Left kidney (tissue), 2 donors: ENCODE measurements around the gene TUBGCP6. TPM values are rescaled to one million over a fixed set of nuclear protein-coding genes. Genes with fewer than 3 reads are reported as not detected.

Experiments used
- DNase-seq: peaks from one replicate; pipeline ENCODE4 v3.0.0-alpha.2; 2013
- polyA plus RNA-seq: library from polyadenylated mRNA; unstranded; fragments of 120-200 nt; gene quantifications from one replicate; pipeline ENCODE4 v1.2.1, GENCODE V29; 2013; ENCODE audit not compliant: insufficient read length

Gene TUBGCP6
- polyA plus RNA-seq, 1 donor: 39.5 TPM

DNA sequence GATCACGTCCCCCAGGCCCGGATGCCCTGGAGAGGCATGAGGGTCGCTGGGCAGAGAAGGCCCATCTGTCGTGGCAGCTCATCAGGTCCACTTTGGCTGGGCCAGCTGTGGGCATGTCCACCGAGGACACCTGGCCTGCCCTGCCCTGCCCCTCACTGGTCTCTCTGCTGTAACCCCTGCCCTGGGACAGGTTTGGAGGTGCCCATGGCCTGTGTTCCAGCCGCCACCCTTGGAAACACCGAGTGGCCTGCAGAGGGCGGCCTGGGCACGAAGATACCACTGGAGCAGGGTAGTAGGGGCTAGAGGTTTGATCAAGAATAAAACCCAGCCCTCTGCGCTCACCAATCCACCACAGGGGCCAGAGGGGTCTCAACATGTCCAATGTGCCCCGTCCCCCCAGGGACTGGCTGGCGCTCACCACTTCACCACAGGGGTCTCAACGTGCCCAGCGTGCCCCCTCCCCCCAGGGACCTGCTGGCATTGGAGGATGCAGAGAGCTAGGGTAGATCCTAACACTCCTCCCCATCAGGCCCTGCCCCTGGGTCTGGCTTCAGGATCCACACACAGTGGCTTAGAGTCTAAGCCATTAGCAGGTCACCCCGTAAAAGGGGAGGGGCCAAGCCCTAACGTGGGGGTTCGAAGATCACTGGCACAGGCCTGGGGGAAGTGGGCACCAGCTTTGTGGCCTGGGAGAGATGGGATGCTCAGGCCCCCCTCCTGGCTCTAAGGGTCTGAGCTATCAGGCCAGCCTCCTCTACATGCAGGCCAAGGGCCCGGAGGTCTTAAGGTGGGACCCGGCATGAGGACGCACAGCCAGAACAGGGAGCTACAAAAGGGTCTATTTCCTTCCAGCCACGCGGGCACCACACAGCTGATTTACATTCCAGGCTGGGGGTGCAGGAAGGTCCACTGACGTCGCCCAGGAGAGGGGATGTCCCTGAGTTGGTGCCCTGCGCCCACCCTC is 7.5 kb upstream of the TUBGCP6 start:
- no peak for DNase-seq

DNA sequence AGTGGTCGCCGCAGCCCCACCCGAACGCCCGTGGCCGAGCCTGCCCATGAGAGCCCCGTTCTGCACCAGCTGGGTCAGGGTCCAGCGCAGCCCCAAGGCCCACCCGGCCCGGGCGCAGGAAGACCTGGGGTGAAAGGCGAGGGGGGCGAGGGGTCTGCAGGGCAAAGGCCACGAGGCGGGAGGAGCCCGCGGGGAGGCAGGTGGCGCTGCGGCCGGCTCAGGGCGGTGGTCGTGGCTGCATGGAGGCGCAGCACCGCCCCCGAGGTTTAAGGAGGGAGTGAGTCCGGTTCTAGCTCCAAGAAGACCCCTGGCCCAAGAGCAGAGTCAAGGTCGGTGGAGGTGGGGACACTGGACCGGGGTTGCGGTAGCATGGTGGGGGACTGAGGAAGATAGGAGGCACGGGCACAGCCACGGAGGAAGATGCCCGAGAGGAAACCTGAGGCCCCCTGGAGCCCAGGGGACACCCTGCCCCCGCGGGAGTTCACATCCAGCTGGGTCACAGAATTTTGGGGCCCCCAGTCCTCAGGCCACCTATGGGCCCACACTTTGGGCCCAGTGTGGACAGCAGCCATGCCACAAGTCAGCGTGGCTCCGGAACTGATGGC is 6.8 kb upstream of the TUBGCP6 start:
- DNase-seq: no peak

DNA sequence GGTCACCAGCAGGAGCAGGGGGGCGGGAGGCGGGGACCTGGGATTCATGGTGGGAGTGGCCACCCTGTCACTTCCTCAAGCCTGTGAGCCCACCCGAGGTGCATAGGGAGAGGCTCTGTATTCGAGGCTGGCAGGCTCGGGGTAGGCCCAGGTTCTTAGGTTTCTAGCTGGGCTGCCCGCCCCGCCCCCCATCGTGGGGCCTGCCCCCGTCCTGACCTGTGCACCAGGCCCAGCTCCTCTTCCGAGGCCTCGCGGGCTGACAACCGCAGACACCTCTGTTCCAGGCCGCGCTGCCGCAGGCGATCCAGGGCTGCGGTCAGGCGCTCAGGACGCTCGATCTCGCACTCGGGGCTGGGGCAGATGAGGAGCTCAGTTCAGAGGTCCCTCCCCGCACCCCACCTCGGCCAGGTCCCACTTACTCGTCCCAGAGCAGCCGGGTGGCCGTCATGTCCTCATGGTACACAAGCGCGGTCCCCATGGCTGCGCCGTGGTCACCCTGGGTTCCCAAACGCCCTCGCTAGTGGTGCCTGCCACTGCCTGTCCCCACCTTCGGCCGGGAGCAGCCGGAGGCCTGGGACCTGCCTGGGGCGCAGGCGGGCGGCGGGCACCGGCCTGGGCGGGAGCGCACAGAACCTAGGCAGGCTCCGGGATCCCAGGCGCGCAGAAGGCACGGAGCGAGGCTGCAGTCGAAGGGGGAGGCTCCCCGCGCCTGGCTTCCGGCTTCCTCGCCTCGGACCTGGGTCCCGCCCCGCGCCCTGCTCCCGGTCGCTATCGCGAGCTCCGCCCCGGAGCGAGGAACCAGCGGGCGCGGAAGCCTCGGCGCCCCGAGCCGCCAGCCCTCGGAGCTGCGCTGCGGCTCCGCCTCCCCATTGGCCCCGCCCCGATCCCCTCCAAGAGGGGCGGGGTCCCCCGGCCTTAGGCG is 6.0 kb upstream of the TUBGCP6 start, which contains the start of gene HDAC10:
TSS of gene HDAC10 (minus strand) at position 711 of the 922 bp plus-strand sequence. CDS start at position 478, 233 bp downstream.
- no peak for DNase-seq

DNA sequence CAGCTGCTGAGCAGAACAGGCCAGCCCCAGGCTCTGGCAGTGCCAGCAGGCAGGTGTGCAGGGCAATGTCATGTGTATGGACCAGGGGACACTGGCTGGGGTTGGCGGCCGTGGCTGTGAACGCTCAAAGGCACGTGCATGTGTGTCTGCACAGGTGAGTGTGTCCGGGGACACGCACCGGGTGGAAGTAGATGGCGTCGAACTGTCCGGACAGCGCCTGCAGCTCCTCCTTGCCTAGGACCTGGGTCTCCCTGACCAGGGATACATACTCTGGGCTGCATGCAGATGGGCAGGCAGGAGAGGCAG is 5.4 kb upstream of the TUBGCP6 start:
- no peak for DNase-seq

DNA sequence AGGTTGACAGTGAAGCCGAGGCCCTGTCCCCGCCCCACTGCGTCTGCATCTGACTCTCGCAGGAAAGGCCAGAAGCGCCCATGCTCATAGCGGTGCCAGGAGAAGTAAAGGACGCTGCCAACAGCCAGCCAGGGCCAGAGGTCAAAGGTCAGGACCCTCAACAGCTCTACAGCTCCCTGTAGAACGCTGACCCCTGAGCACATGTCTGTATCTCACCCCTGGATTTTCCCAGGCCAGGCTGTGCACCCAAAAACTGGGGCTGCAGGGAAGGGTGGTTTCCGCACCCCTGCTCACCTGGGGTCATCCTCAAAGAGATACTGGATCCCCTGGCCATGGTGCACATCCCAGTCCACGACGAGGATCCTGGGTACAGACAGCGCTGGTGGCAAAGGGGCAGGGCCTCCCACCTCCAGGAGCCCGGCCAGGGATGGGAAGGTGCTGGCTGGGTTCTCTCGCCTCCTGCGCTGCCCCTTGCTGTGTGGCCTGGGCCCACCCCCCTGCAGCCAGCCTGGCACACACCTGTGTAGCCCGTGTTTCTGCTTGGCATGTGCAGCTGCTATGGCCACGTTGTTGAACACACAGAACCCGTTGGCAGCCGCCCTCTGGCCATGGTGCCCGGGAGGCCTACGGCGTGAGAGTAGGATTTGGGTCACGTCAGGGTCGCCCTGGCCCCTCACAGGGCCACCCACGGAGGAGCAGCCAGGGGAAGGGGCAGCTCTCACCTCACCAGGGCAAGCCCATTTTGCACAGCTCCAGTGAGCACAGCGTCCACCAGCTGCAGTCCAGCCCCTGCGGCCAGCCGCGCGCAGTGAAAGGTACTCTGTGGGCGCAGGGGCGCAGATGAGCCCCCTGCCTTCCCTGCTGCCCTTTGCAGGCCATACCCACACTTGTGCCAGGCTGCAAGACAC is 4.8 kb upstream of the TUBGCP6 start:
- DNase-seq: no peak

DNA sequence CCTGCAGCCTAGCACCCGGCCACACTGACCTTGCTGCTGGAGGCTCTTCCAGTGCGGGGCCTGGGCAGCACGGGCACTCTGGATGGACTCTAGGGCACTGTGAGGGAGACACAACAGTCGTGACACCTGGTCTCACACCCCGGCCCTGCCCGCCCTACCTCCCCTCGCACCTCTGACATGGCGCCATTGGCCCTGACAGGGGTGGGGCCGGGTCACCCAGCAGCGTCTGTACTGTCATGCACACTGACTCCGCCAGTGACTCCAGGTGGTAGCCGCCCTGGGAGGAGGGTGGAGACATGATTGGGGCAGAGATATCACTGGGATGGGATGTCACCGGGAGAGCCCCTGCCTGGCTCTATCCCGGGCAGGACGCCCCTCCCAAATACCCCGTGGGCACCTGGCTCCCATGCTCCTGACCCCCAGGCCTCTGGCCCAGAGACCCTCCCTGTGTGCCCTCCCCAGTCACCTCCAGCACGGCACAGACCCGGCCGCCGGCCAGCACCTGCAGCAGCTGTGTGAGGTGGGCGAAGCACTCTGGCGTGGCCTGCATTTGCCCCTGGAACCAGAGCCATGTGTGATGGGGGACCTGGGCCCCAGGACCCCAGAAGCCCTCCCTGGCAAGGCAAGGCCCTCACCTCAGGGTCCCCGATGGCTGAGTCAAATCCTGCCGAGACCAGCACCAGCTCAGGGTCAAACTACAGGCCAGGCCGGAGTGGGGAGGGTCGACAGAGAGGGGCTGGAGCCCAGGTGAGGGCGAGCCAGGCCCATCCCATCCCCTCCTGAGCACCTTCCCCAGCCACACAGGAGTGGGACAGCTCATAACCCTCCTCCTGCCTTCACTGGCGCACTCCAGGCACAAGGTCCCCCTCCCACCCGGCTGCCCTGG is 3.6 kb upstream of the TUBGCP6 start:
- DNase-seq: no peak

DNA sequence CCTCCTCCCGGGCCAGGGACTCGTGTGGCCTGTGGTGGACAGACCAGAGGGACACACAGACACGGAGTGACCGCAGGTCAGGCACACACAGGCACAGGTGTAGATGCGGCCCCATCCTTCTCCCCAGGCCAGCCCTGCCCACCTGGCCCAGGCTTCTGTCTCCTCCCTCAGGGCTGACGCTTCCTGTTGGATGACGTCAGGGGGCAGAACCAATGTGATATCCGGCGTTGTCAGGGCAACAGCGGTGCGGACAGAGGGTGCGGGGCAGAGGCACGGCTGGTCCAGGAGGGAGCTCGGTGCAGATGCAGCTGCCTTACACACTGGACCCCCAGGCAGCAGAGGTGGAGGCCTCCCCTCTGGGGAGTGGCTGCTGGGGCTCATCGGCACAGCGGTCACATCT is 2.9 kb upstream of the TUBGCP6 start:
- no peak for DNase-seq

DNA sequence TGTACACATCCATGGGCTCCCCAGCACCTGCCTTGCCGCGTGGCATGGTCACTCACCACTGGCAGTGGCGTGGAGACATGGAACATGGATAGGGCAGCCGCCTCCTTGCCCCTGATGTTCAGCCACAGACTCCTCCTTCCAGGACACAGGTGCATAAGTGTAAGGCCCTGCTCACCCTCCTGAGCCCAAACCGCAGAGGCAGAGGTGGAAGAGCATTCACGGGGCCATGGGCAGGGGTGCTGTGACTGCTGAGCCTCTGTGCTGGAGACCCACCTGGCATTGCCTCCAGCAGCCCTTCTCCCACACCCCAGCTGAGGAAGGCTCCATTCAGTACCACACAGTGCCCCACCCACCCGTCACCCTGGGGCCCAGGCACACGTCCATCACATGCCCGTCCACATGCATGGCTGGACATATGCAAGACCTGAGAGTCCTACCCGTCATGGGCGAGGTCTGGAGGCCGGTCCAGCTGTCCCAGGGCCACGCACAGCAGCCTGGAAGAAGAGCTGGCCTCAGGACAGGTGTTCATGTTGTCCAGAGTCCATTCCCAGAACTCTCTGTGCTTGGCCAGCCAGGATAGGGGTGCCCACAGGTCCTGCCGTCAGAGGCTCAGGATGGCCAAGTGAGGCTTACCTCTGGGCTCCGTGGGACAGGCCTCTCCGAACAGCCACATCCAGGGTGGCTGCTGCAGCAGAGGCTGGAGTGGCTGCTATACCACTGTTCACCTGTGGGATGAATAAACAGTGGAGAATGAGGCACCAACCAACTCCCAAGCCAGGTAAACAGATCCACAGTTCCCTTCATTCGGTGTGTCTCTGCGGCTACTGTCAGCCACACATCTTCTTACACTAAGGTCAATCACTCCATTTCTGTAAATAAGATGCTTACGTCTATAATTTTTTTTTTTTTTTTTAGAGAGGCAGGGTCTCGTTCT is 1.7 kb upstream of the TUBGCP6 start:
- DNase-seq: no peak

DNA sequence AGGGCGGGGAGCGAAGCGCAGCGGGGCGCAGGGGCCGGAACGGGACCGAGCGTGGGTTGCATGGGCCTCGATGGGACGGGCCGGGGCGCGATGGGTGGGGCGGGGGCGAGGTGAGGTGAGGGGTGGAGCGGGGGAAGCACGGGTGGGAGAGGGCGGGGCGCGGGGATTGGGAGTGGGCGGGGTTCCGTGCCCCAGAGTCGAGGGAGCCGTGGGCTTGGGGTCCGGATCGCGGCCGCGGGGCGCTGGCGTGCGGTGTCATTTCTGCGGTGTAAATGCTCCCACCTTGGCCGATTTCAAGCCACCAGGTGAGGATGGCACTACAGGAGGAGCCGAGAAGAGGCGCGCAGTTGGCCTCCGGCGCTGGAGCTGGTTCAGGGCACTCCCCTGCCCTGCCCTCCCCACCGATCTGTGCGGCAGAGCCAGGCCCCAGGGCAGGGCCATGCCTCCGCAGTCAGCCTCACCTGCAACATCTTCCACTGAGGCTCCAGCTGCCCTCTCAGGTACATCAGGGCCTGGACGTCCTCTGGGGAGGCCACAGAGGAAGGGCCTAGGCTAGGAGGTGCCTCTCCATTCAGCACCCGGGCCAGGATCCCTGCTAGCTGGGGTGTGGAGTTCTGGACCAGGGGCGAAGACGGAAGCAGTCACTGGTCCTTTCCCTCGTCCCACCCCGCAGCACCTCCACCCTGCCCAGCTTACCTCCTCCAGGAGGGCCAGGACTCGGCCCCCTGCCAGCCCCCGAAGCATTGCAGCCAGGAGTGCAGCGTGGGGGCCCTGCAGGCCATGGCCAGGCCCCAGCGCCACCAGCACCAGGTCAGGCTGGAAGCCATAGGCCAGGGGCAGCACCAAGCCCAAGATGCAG is 620 bp upstream of the TUBGCP6 start:
- no peak for DNase-seq

DNA sequence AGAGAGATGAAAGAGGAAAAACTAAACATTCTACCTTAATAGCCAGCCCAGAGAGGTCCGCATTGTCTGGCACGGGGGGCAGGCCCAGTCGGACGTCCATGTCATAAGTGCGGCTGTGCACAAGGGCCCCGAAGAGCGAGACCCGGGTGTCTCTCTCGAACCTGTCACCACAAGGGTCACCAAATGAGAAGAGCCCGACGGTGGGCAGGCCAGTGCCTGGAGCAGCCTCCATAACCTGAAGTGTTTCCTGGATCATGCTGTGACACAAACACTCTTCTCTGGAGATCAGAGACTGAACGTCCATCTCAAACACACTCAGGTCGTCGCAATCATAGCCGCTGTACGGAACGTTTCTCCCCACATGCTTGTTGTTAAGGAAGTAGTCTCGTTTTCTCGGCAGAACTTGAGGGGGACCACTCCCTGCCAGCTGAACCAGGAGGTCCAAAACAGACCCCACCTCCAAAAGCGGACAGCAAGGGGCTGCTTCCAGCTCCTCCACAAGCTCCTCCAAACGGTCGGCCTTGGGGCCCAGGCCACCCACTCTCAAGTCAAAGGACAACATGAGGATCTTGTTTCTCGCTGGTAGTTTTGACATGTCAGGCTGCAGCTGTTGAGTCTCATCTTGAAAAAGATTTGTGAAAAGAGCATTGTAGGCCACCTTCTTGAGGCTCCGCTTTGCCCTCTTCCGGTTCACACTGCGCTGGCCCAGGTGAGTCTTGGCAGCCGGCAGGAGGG is 971 bp downstream of the TUBGCP6 start:
- DNase-seq: no peak

DNA sequence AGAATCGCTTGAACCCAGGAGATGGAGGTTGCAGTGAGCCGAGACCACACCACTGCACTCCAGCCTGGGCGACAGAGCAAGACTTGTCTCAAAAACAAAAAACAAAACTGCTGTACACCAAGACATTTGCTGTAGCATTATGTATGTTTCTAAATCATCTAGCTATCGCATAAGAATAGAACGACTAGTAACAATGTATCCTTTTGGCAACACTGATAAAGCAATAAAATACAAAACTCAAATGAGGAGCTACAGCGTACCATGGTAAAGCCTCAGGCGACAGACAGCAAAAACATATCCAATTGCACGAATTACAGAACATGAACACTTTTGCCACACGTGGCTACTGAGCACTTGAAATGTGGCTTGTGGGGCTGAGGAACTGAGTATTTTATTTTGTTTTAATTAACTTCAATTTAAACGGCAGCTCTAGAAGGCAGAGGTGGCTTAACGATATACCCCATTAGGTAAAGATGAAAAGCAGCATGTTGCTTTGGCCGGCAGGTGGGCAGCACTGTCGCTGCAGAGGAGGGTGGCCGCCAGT is 2.3 kb downstream of the TUBGCP6 start:
- DNase-seq: no peak

DNA sequence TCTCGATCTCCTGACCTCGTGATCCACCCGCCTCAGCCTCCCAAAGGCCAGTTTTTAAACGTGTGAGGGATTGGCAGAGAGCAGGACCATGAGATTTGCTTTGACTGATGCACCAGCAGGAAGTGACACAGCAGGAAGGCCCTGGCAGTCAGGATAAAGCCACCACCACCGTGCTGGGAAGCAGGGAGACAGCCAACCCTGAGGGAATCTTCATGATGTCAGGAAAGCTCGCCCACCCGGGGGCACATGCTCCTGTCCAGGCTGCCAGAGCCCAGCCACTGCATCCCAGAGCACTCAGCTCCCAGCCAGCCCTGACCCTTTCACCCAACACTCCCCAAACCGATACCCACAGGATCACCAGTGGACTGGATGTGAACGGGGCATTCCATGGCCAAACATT is 6.1 kb downstream of the TUBGCP6 start:
- DNase-seq: no peak

DNA sequence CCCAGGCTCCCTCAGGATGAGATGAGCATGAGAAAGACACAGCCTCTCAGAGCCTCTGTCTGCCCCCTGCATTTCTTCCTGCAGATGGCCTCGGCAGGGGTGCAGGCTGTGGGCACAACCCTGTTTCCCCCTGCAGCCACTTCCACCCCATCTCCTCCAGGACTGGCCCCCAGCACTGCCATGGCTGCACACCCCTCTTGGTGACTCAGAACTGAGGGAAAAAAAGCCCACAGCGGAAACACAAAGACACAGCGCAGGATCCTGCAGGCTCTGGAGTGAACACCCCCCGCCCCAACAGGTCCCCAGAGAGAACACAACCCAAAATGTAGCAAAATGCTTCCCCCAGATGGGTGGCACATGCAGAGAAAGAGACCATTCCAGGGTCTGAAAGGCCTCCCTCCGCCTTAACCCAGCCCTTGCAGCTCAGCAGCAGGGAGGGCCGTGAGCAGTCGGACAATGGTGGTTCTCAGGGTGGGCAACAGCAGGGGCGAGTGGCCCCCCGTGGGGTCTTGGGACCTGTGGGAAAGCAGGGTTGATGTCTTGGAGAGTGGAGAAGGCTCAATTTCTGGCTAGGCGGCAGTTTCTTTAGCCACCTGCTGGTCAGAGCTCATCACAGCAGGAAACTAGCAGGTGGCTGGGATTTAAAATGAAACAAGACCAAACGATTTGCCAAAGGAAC is 8.0 kb downstream of the TUBGCP6 start:
- no peak for DNase-seq

DNA sequence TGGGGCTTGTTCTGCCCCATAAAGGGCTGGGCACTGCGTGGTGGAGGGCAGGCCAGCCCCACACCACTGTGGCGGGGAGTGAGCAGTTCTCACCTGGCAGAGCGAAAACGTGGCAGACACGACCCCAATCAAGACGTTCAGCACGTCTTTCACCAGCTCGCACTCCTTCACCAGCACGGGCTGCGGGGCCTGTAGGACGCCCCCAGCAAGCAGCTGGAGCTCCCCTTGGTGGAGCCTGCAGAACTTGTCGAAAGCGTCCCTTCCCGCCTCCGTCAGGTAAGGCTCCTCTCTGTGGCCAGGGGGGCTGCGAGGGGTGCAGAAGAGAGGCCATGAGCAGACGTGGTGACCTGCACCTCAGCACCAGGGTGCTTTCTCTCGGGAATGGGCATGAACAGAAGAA is 11.6 kb downstream of the TUBGCP6 start:
- no peak for DNase-seq

DNA sequence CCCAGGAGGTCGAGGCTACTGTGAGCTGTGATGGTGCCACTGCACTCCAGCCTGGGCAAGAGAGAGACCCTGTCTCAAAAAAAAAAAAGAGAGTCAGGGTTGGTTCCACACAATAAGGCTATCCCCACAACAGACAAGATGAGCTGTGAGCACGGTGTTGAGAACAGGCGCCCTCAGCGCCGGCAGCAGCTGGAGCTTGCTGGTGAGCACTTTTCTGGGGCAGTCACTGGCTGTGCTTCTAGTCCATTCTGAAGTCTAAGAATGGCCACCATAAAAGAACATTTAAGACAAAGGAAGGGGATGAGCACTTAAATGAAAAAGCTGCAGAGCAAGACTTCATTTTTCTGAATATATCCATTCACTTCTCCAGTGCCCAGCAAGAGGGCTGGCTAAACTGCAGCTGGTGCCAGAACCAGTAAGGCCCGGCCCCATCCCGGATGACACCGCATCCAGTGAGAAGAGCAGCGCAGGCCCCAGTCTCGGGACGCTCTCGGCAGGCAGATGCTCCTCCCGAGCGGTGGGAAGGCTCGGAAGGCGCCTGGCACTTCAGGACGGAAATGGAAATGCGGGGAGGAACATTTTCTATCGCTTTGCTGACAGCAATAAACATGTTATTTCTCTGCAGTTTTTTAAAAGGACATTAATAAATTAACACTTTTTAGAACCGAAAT is 12.2 kb downstream of the TUBGCP6 start:
- DNase-seq: no peak

DNA sequence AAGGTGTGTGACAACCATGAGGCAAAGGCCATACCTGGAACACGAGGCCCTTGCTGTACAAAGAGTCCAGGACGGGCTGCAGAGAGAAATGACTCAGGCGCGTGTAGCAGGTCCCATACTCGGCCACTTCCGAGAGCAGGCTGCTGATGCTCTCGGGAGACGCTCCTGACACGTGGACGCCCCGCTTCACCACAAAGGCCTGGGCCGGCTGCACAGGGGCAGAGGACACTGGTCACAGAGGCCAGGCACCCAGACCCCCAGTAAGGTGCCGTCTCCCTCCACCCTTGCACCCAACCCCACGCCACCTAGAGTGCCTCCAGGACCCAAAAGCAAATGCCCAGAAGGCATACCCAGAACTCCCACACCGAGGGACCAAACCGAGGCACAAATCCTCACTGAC is 15.5 kb downstream of the TUBGCP6 start:
- no peak for DNase-seq
